HepG2 (cell line): ENCODE data around the gene POLDIP3.

Experiments used
- EP300 ChIP-seq, 3 experiments: sonication (generic) in 1 of 3; formaldehyde crosslinking in 1 of 3; IDR thresholded peaks; 2 replicates each; pipeline versions ENCODE4 v1.5.1 to v1.6.1; 2011 to 2020; ENCODE audit warnings: low read depth in 2 of 3, low read length in 2 of 3, borderline replicate concordance in 1 of 3, improper control_type of control experiment in 1 of 3, mild to moderate bottlenecking in 1 of 3, missing genetic modification reagents in 1 of 3, moderate library complexity in 1 of 3
- FOXK1 ChIP-seq: sonication (generic); formaldehyde crosslinking; IDR thresholded peaks from 2 replicates; pipeline ENCODE4 v1.4.0; 2020; ENCODE audit warnings: low read depth, missing genetic modification reagents, borderline replicate concordance
- FOXK2 ChIP-seq: fragments of 450-650 bp; IDR thresholded peaks from 2 replicates; pipeline ENCODE4 v1.6.1; 2016
- MEIS2 ChIP-seq: sonication (generic); formaldehyde crosslinking; IDR thresholded peaks from 2 replicates; pipeline ENCODE4 v1.9.0; 2021; ENCODE audit warnings: mild to moderate bottlenecking, missing genetic modification reagents
- POLR2A ChIP-seq, 2 experiments: IDR thresholded peaks; 2 replicates each; pipeline ENCODE4 v1.6.1; 2011; ENCODE audit warnings: low read depth in 2 of 2, low read length in 2 of 2, mild to moderate bottlenecking in 1 of 2, moderate library complexity in 1 of 2; ENCODE audit not compliant: insufficient read depth in 1 of 2
- SMC3 ChIP-seq: IDR thresholded peaks from 2 replicates; pipeline ENCODE4 v1.6.1; 2011; ENCODE audit warnings: low read length, improper control_type of control experiment
- TBX3 ChIP-seq: fragments of 450-650 bp; IDR thresholded peaks from 2 replicates; pipeline ENCODE4 v1.6.1; 2017; ENCODE audit warnings: antibody characterized with exemption, mild to moderate bottlenecking, inconsistent platforms, borderline replicate concordance
- YY1 ChIP-seq: IDR thresholded peaks from 2 replicates; pipeline ENCODE4 v1.6.1; 2011; ENCODE audit warnings: low read length, low read depth, moderate library complexity, mild to moderate bottlenecking; ENCODE audit not compliant: insufficient read depth, insufficient replicate concordance
- ZNF3 ChIP-seq: IDR thresholded peaks from 2 replicates; pipeline ENCODE4 v1.7.0; 2017; ENCODE audit warnings: inconsistent platforms
- ZNF33A ChIP-seq: sonication (generic); formaldehyde crosslinking; IDR thresholded peaks from 2 replicates; pipeline ENCODE4 v1.5.1; 2020; ENCODE audit warnings: missing genetic modification reagents, mild to moderate bottlenecking, moderate library complexity, borderline replicate concordance
- ZNF841 ChIP-seq: sonication (generic); formaldehyde crosslinking; IDR thresholded peaks from 2 replicates; pipeline ENCODE4 v1.8.1; 2023; ENCODE audit warnings: missing genetic modification reagents, borderline replicate concordance
- TF ChIP-seq, protein P1 (sequence below): sonication (generic); formaldehyde crosslinking; IDR thresholded peaks from 2 replicates; pipeline ENCODE4 v1.5.0; 2020; ENCODE audit warnings: mild to moderate bottlenecking, missing genetic modification reagents, moderate library complexity
- TF ChIP-seq, protein P2 (sequence below): sonication (generic); formaldehyde crosslinking; IDR thresholded peaks from 2 replicates; pipeline ENCODE4 v1.8.1; 2023; ENCODE audit warnings: mild to moderate bottlenecking, missing genetic modification reagents, borderline replicate concordance

DNA sequence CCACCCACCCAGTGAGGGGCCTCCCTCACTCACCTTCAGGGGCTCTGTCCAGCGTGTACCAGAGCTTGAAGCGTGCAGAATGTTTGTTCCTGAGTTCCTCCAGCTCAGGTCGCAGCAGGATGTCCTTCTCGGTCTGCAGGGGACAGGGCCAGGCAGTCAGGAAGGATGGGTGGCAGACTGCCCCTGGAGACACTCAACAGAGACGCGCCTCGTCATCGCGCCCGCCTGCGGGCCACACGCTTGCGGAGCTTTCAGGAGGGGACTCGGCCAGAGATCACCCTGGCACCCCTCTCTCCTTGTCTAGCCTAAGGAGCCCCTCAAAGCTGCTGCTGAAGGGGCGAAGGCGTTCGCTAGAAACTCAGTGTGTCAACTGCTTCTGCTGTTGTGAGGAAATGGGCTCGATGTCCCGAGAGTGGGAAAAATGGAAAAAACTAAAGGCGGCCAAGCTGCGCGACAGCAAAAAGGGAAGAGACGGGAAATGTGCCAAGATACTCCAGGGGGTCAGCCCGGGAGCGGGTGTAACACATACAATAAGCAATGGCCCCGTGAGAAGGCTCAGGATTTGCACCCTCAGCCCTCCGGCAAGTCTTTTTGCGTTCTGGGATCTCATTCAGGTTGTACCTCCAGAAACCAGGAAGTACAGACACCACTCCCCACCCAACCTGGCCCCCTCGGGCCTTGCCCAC, 9.2 kb upstream of the POLDIP3 start:
- TF ChIP-seq ZNF3 (CRISPR knock-in tag) (no peak), FOXK2 (no peak), YY1 (no peak), TBX3 (no peak), SMC3 (no peak), ZNF33A (no peak), MEIS2 (no peak), FOXK1 (no peak), ZNF841 (CRISPR knock-in tag) (no peak), EP300 (IDR thresholded peaks at IDR 0.05; ENCODE audit: low read depth in 2 of 2, low read length in 2 of 2) (no peak), EP300 (CRISPR knock-in tag; IDR thresholded peaks at IDR 0.05; ENCODE audit: borderline replicate concordance) (no peak), POLR2A (IDR thresholded peaks at IDR 0.05; ENCODE audit: insufficient read depth in 1 of 2, low read depth in 2 of 2, low read length in 2 of 2) (no peak)
- TF ChIP-seq, protein P1, sequence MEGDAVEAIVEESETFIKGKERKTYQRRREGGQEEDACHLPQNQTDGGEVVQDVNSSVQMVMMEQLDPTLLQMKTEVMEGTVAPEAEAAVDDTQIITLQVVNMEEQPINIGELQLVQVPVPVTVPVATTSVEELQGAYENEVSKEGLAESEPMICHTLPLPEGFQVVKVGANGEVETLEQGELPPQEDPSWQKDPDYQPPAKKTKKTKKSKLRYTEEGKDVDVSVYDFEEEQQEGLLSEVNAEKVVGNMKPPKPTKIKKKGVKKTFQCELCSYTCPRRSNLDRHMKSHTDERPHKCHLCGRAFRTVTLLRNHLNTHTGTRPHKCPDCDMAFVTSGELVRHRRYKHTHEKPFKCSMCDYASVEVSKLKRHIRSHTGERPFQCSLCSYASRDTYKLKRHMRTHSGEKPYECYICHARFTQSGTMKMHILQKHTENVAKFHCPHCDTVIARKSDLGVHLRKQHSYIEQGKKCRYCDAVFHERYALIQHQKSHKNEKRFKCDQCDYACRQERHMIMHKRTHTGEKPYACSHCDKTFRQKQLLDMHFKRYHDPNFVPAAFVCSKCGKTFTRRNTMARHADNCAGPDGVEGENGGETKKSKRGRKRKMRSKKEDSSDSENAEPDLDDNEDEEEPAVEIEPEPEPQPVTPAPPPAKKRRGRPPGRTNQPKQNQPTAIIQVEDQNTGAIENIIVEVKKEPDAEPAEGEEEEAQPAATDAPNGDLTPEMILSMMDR (CRISPR knock-in tag), result no peak
- TF ChIP-seq, protein P2, sequence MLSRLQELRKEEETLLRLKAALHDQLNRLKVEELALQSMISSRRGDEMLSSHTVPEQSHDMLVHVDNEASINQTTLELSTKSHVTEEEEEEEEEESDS (CRISPR knock-in tag), result no peak
